HepG2 (cell line): ENCODE results near the gene CLRN2. TPM values are rescaled to one million over a fixed set of nuclear protein-coding genes. Genes with fewer than 3 reads are reported as not detected.
A peak's percentile ranks its signal among the peaks of the same experiment; 100 is the strongest.

ENCODE experiments used
- ATAC-seq: fragments of 200-7000 bp; cut with Tn5 transposase; 3 replicates; pipeline ENCODE4 v1.9.1; 2020; ENCODE audit warnings: mild to moderate bottlenecking, moderate library complexity
- BruUV-seq: library from RNA; stranded (reverse); fragments of 400-500 nt; replicated peaks from 2 replicates; lab custom pipeline; 2021; lab: Mats Ljungman, UMichigan
- CTCF ChIA-PET: fragments of 300-600 bp; formaldehyde crosslinking; extraction: SDS; loops from one replicate; lab custom pipeline; 2021; ENCODE audit warnings: low total read pairs, inconsistent platforms, low intra/inter-chr PET ratio; lab: Yijun Ruan, JAX
- POLR2A ChIA-PET: fragments of 350-600 bp; sonication (Branson Sonifier 250); formaldehyde crosslinking; loops from one replicate; lab custom pipeline; 2020; ENCODE audit warnings: antibody characterized with exemption, inconsistent platforms; lab: Yijun Ruan, JAX
- DNase-seq: peaks from one replicate; pipeline ENCODE4 v3.0.0-alpha.2; 2015; ENCODE audit warnings: low spot score
- FAIRE-seq: peaks from 3 replicates; lab custom pipeline; 2011; peaks lifted over from hg19 to GRCh38; lab: Jason Lieb, UNC
- H2AFZ ChIP-seq: one replicate; pipeline ENCODE4 v1.6.1; 2011; ENCODE audit warnings: low read length, inconsistent platforms
- H3K27ac ChIP-seq: fragments of 300-600 bp; 3 replicates; pipeline ENCODE4 v1.8.0; 2011; ENCODE audit warnings: mixed run types, mild to moderate bottlenecking, mixed read lengths, low read length, inconsistent platforms; ENCODE audit not compliant: insufficient read depth; ENCODE audit errors: extremely low read length
- H3K27me3 ChIP-seq, 2 experiments: fragments of 200-600 bp in 1 of 2; 2 replicates in 1 of 2; 3 replicates in 1 of 2; pipeline versions ENCODE4 v1.6.0 to v1.8.0; 2011; ENCODE audit warnings: low read length in 2 of 2, mild to moderate bottlenecking in 2 of 2, moderate library complexity in 2 of 2, inconsistent platforms in 1 of 2; ENCODE audit not compliant: insufficient read depth in 2 of 2, control insufficient read depth in 1 of 2
- H3K36me3 ChIP-seq, 2 experiments: fragments of 200-600 bp in 1 of 2; replicated peaks in 1 of 2; 2 replicates in 1 of 2; 3 replicates in 1 of 2; pipeline versions ENCODE4 v1.5.1 to v1.8.0; 2011; ENCODE audit warnings: low read length in 2 of 2, inconsistent platforms in 1 of 2; ENCODE audit not compliant: insufficient read depth in 2 of 2, control insufficient read depth in 1 of 2
- H3K4me1 ChIP-seq: 2 replicates; pipeline ENCODE4 v1.5.1; 2012; ENCODE audit warnings: low read length, inconsistent platforms; ENCODE audit not compliant: insufficient read depth
- H3K4me2 ChIP-seq: 2 replicates; pipeline ENCODE4 v1.6.0; 2011; ENCODE audit warnings: low read depth, low read length, inconsistent platforms
- H3K4me3 ChIP-seq, 3 experiments: fragments of 200-600 bp in 1 of 3; sonication (generic), shearing (Covaris generic) in 1 of 3; replicated peaks in 1 of 3; 2 replicates each; pipeline ENCODE4 v1.5.1; 2011 to 2016; ENCODE audit warnings: low read length in 3 of 3, inconsistent platforms in 2 of 3, low read depth in 2 of 3, mild to moderate bottlenecking in 2 of 3, control low read depth in 1 of 3, mixed read lengths in 1 of 3; ENCODE audit not compliant: insufficient read depth in 1 of 3
- H3K79me2 ChIP-seq: one replicate; pipeline ENCODE4 v1.6.1; 2011; ENCODE audit warnings: low read length, inconsistent platforms; ENCODE audit not compliant: insufficient read depth
- H3K9ac ChIP-seq: 2 replicates; pipeline ENCODE4 v1.6.0; 2011; ENCODE audit warnings: mild to moderate bottlenecking, low read depth, low read length, inconsistent platforms; ENCODE audit not compliant: insufficient read depth
- H3K9me3 ChIP-seq: 2 replicates; pipeline ENCODE4 v1.5.1; 2012; ENCODE audit warnings: mild to moderate bottlenecking, low read length
- H4K20me1 ChIP-seq: 2 replicates; pipeline ENCODE4 v1.6.0; 2011; ENCODE audit warnings: inconsistent platforms, mild to moderate bottlenecking, low read length, moderate library complexity; ENCODE audit not compliant: insufficient read depth
- ATF1 ChIP-seq: IDR thresholded peaks from 2 replicates; pipeline ENCODE4 v1.6.1; 2016; ENCODE audit warnings: mild to moderate bottlenecking, control low read depth
- MEIS1 ChIP-seq: sonication (generic); formaldehyde crosslinking; IDR thresholded peaks from 2 replicates; pipeline ENCODE4 v1.9.0; 2021; ENCODE audit warnings: mild to moderate bottlenecking, missing genetic modification reagents, moderate library complexity, borderline replicate concordance
- PLRG1 ChIP-seq: fragments of 450-650 bp; conservative IDR thresholded peaks from 2 replicates; pipeline ENCODE4 v1.6.1; 2016
- RFX3 ChIP-seq: IDR thresholded peaks from 2 replicates; pipeline ENCODE4 v1.6.1; 2016; ENCODE audit warnings: missing biosample characterization, missing genetic modification reagents
- SAP130 ChIP-seq: IDR thresholded peaks from 2 replicates; pipeline ENCODE4 v1.6.1; 2016; ENCODE audit warnings: low read depth
- TBX2 ChIP-seq: sonication (generic); formaldehyde crosslinking; IDR thresholded peaks from 2 replicates; pipeline ENCODE4 v1.5.0; 2020; ENCODE audit warnings: missing genetic modification reagents, mild to moderate bottlenecking, borderline replicate concordance
- ZMYM2 ChIP-seq: sonication (generic); formaldehyde crosslinking; IDR thresholded peaks from 2 replicates; pipeline ENCODE4 v1.8.0; 2022; ENCODE audit warnings: mild to moderate bottlenecking, missing genetic modification reagents
- ZNF136 ChIP-seq: sonication (generic); formaldehyde crosslinking; IDR thresholded peaks from 2 replicates; pipeline ENCODE4 v1.8.1; 2022; ENCODE audit warnings: low read depth, mild to moderate bottlenecking, moderate library complexity, missing genetic modification reagents
- ZNF362 ChIP-seq: sonication (generic); formaldehyde crosslinking; IDR thresholded peaks from 2 replicates; pipeline ENCODE4 v1.4.0; 2020; ENCODE audit warnings: missing genetic modification reagents, mild to moderate bottlenecking, borderline replicate concordance
- ZNF710 ChIP-seq: sonication (generic); formaldehyde crosslinking; IDR thresholded peaks from 2 replicates; pipeline ENCODE4 v1.5.0; 2020; ENCODE audit warnings: mild to moderate bottlenecking, missing genetic modification reagents, borderline replicate concordance
- WGBS: methylation state at CpG from one replicate; pipeline ENCODE4 v1.1.6; 2017; ENCODE audit warnings: low lambda C conversion rate; 5-methylcytosine and 5-hydroxymethylcytosine counted together
- in situ Hi-C: cut with HindIII; loops from 2 replicates; pipeline ENCODE4 v1.10.0; 2017; ENCODE audit warnings: low pct_unique_long_range_greater_than_20kb; ENCODE audit not compliant: extremely low pct_ligation_motif_present
- intact Hi-C: fragments of 100-400 bp; cut with micrococcal nuclease; formaldehyde crosslinking; loops from one replicate; pipeline ENCODE4 v1.10.0; 2022; ENCODE audit not compliant: unreplicated experiment
- polyA plus RNA-seq, 8 experiments: library from polyadenylated mRNA; depleted of rRNA in 3 of 8; stranded (reverse) in 7 of 8; unstranded in 1 of 8; fragments of >200 nt; fragmentation: Illumina TruSeq in 4 of 8; extraction: Trizol in 4 of 8; gene quantifications; 2 replicates each; pipeline versions ENCODE4 v1.2.1 to v1.2.3, GENCODE V29; 2011 to 2016; ENCODE audit warnings: low read depth in 4 of 8, missing spikeins in 1 of 8, mixed read lengths in 1 of 8; ENCODE audit not compliant: insufficient read depth in 1 of 8
- total RNA-seq, 5 experiments: library from RNA; depleted of rRNA; stranded (reverse); fragments of >200 nt; fragmentation: Illumina TruSeq; extraction: Trizol; gene quantifications; 2 replicates each; pipeline ENCODE4 v1.2.3, GENCODE V29; 2016; ENCODE audit warnings: low read depth in 1 of 5
- TF ChIP-seq, protein P1 (sequence below): sonication (generic); formaldehyde crosslinking; IDR thresholded peaks from 2 replicates; pipeline ENCODE4 v1.4.0; 2020; ENCODE audit warnings: low read depth, mild to moderate bottlenecking, missing genetic modification reagents
- TF ChIP-seq, protein P2 (sequence below): sonication (generic); formaldehyde crosslinking; IDR thresholded peaks from 2 replicates; pipeline ENCODE4 v1.4.0; 2020; ENCODE audit warnings: missing genetic modification reagents, borderline replicate concordance

CLRN2 gene
- total and polyA plus RNA-seq, 2 of the 13 experiments (the other 11 are each of a cell fraction or from before 2014, with no cell fraction given) = not detected

DNA sequence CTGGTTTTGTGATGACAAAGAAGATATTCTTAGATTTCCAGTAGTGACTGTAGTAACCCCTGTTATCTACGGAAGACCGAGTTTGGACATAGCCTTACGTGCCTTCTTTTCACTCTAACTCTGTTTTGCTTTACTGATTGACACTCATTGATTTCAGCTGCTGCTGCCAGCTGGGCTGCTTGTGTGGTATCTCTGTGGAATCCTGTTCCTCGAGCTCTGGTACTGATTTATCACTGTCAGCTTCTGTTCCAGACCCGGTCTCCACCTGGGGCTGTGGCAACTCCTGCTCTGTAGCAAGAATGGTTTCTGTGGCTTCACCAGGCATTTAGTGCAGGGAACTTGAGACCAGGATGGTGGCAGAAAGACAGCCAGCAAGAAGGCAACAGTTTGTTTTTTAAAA, 37.5 kb downstream of the CLRN2 start:
- TF ChIP-seq ZNF710 (CRISPR knock-in tag) (no peak), ZMYM2 (no peak), ZNF362 (CRISPR knock-in tag) (no peak), ZNF136 (no peak), PLRG1 (no peak), ATF1 (no peak), MEIS1 (CRISPR knock-in tag) (no peak), TBX2 (CRISPR knock-in tag) (no peak), SAP130 (CRISPR knock-in tag) (no peak), RFX3 (no peak)
- TF ChIP-seq, protein P1, sequence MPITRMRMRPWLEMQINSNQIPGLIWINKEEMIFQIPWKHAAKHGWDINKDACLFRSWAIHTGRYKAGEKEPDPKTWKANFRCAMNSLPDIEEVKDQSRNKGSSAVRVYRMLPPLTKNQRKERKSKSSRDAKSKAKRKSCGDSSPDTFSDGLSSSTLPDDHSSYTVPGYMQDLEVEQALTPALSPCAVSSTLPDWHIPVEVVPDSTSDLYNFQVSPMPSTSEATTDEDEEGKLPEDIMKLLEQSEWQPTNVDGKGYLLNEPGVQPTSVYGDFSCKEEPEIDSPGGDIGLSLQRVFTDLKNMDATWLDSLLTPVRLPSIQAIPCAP (CRISPR knock-in tag) = no peak
- TF ChIP-seq, protein P2, sequence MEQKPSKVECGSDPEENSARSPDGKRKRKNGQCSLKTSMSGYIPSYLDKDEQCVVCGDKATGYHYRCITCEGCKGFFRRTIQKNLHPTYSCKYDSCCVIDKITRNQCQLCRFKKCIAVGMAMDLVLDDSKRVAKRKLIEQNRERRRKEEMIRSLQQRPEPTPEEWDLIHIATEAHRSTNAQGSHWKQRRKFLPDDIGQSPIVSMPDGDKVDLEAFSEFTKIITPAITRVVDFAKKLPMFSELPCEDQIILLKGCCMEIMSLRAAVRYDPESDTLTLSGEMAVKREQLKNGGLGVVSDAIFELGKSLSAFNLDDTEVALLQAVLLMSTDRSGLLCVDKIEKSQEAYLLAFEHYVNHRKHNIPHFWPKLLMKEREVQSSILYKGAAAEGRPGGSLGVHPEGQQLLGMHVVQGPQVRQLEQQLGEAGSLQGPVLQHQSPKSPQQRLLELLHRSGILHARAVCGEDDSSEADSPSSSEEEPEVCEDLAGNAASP (CRISPR knock-in tag) = no peak
- Histone ChIP-seq H3K9ac (no peak overlapping the region), H3K9me3 (no peaks in the 10 kb centered on the region), H3K36me3 (no peaks in the 10 kb centered on the region), H3K4me2 (no peak overlapping the region), H3K27ac (no peak overlapping the region), H3K27me3 (no peaks in the 10 kb centered on the region), H4K20me1 (no peaks in the 10 kb centered on the region), H3K4me3 (no peak overlapping the region), H3K79me2 (no peaks in the 10 kb centered on the region), H3K4me1 (peaks cover 50% of the 10 kb centered on the region), H2AFZ (peak overlapping the region; percentile 23)
- ChIA-PET POLR2A (interaction anchor here (1.0 kb wide), 1 partner anchor 24 kb away, joined by 3 read pairs; the partner anchor contains the start of gene LAP3), CTCF (no interaction called here)
- 86% methylated on average over 5 of the region's 5 CpGs for WGBS
- intact Hi-C loops (no loop called here), in situ Hi-C loops (loop anchor here (10.0 to 25.0 kb wide), 2 partner anchors 252 to 460 kb away; partner anchors contain the start of gene LCORL)
- DNase-seq (no peak), ATAC-seq (no peak), FAIRE-seq (no peak)
- no TSS peak for BruUV-seq
